WTC11 (cell line): Measurements from ENCODE around the gene PIM2. TPM values are rescaled to one million over a fixed set of nuclear protein-coding genes. Genes with fewer than 3 reads are reported as not detected.

ENCODE experiments used
- ATAC-seq: fragments of 200-7000 bp; cut with Tn5 transposase; 2 replicates; pipeline ENCODE4 v1.10.0; 2021; ENCODE audit warnings: mild to moderate bottlenecking, moderate library complexity
- CTCF ChIA-PET: fragments of 300-600 bp; sonication (Branson Sonifier 250); formaldehyde crosslinking; loops from one replicate; lab custom pipeline; 2021; ENCODE audit warnings: antibody characterized with exemption; lab: Charles Lee
- POLR2A ChIA-PET: fragments of 350-600 bp; sonication (Branson Sonifier 250); formaldehyde crosslinking; loops from one replicate; lab custom pipeline; 2021; ENCODE audit warnings: antibody characterized with exemption; lab: Charles Lee
- DNase-seq: peaks from one replicate; pipeline ENCODE4 v3.0.0; 2021; ENCODE audit warnings: low spot score
- H3K27ac Mint-ChIP-seq: 2 replicates; pipeline ENCODE4 v1.8.0; 2021; ENCODE audit warnings: mixed read lengths
- H3K27me3 Mint-ChIP-seq: 2 replicates; pipeline ENCODE4 v1.8.0; 2021; ENCODE audit warnings: low read depth, mild to moderate bottlenecking, moderate library complexity, mixed read lengths
- H3K36me3 Mint-ChIP-seq: 2 replicates; pipeline ENCODE4 v1.8.0; 2021; ENCODE audit warnings: mixed read lengths
- H3K4me1 Mint-ChIP-seq: 2 replicates; pipeline ENCODE4 v1.8.0; 2022; ENCODE audit warnings: mixed read lengths
- H3K4me3 Mint-ChIP-seq: 2 replicates; pipeline ENCODE4 v1.8.0; 2021; ENCODE audit warnings: mild to moderate bottlenecking, moderate library complexity, mixed read lengths
- H3K9me3 Mint-ChIP-seq: 2 replicates; pipeline ENCODE4 v1.8.0; 2021; ENCODE audit warnings: mixed read lengths
- FOXJ3 ChIP-seq: sonication (generic); formaldehyde crosslinking; IDR thresholded peaks from 2 replicates; pipeline ENCODE4 v1.9.0; 2021; ENCODE audit warnings: missing genetic modification reagents, mild to moderate bottlenecking, borderline replicate concordance
- KAT7 ChIP-seq: sonication (generic); formaldehyde crosslinking; IDR thresholded peaks from 2 replicates; pipeline ENCODE4 v1.8.1; 2023; ENCODE audit warnings: missing genetic modification reagents, mild to moderate bottlenecking, borderline replicate concordance
- NR1H2 ChIP-seq: sonication (generic); formaldehyde crosslinking; IDR thresholded peaks from 2 replicates; pipeline ENCODE4 v1.9.0; 2021; ENCODE audit warnings: mild to moderate bottlenecking, moderate library complexity, missing genetic modification reagents
- SP1 ChIP-seq: sonication (generic); formaldehyde crosslinking; conservative IDR thresholded peaks from 2 replicates; pipeline ENCODE4 v1.8.1; 2022; ENCODE audit warnings: missing genetic modification reagents
- ZNF138 ChIP-seq: sonication (generic); formaldehyde crosslinking; conservative IDR thresholded peaks from 2 replicates; pipeline ENCODE4 v1.8.1; 2022; ENCODE audit warnings: mild to moderate bottlenecking, moderate library complexity, missing genetic modification reagents
- total RNA-seq: library from RNA; stranded (reverse); gene quantifications from 3 replicates; pipeline ENCODE4 v1.2.3, GENCODE V29; 2021
- TF ChIP-seq, protein P1 (sequence below): fragments of 250-450 bp; sonication (Bioruptor Pico); IDR thresholded peaks from 2 replicates; pipeline ENCODE4 v1.9.0; 2021; ENCODE audit warnings: mild to moderate bottlenecking, borderline replicate concordance
- TF ChIP-seq, protein P2 (sequence below): sonication (generic); formaldehyde crosslinking; IDR thresholded peaks from 2 replicates; pipeline ENCODE4 v1.8.1; 2023; ENCODE audit warnings: mild to moderate bottlenecking, missing genetic modification reagents, borderline replicate concordance
- TF ChIP-seq, protein P3 (sequence below): sonication (generic); formaldehyde crosslinking; IDR thresholded peaks from 2 replicates; pipeline ENCODE4 v1.8.0; 2023; ENCODE audit warnings: mild to moderate bottlenecking, missing genetic modification reagents

PIM2 gene
- total RNA-seq, 1 experiment from 2014 or later = 146 TPM

DNA sequence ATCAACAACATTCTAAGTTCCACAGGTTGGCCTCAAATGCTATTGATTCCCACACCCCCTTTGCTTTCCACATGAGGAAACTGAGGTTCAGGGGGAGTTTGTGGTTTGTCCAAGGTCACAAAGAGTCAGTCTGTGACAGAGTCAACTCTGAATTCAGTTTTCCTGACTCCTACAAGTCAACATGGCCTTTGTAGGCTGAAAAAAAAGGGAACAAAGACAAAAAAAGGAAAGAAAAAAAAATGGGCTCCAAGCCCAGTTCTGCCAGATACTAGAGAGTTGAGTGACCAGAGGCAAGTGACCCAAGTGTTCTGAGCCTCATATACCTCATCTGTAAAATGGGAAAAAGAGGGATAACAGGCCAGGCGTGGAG lies 16.5 kb upstream of the PIM2 start (continued):
- TF ChIP-seq FOXJ3 (CRISPR knock-in tag) = no peak

DNA sequence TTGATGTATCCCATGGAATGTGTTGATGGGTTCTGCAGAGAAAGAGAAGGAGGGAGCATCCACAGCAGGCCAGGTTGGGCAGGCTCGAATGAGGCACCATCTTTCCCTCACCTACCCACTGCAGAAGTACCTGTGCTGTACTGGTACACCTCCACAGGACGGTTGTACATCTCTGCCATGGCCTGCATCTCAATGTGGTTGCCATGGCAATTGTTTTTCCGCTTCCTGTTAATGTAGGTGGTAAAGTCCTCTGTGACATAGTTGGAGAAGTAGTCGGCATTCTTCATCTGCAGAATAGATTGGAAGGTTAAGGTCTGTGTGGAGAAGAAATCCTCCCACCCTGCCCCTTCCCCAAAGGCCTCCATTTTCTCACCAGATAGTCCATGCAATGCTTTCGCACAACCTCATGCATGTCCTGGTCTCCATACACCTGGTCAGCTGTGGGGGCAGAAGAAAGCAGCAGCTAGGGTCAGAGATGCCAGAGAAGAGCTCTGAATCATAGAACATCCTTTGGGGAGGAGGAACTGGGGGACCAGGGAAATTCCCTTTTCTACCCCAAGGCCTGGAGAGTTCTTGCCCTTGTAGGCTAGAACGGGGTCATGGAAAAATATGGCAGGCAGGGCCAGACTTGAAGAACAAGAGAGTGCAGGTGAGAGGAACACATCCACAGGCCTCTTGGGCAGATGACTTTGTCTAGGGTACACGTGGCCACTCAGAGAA lies 15.9 kb upstream of the PIM2 start:
- peaks cover 34% of the 10 kb centered on the region for H3K36me3 Mint-ChIP-seq
- H3K4me1 Mint-ChIP-seq = peaks cover 31% of the 10 kb centered on the region
- H3K9me3 Mint-ChIP-seq = no peaks in the 10 kb centered on the region; the same call in 1 of the 2 replicates
- no peak overlapping the region; the same call in 1 of the 2 replicates for H3K27ac Mint-ChIP-seq
- ChIA-PET POLR2A (no interaction called here), CTCF (no interaction called here)
- no peaks in the 10 kb centered on the region for H3K27me3 Mint-ChIP-seq
- no peak for DNase-seq
- TF ChIP-seq NR1H2 (CRISPR knock-in tag) = no peak
- no peak for TF ChIP-seq KAT7
- no peak for ATAC-seq
- H3K4me3 Mint-ChIP-seq = no peak overlapping the region

DNA sequence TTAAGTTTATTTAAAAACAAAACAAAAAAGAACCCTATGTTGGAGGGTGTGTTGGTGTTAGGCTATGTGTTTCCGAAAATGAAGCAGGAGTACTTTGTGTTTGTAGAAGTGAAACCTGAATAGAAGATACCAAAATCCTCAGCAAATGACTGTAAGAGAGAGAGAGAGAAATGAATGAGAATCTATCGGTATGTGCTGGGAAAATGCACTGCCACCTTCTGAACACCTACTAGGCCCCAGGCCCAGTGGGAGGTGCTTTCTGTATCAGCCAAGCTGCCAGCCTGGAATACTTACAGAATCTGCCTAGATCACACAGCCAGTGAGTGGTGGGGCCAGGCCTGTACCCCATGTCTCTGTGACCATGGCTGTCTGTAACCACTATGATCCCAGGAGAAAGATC lies 14.9 kb upstream of the PIM2 start:
- H3K4me1 Mint-ChIP-seq = peaks cover 25% of the 10 kb centered on the region
- peaks cover 34% of the 10 kb centered on the region for H3K36me3 Mint-ChIP-seq
- no peak overlapping the region for H3K27ac Mint-ChIP-seq
- no peak for DNase-seq
- no peak for ATAC-seq
- no peaks in the 10 kb centered on the region; the same call in 1 of the 2 replicates for H3K9me3 Mint-ChIP-seq
- no peaks in the 10 kb centered on the region for H3K27me3 Mint-ChIP-seq
- TF ChIP-seq, protein P1, sequence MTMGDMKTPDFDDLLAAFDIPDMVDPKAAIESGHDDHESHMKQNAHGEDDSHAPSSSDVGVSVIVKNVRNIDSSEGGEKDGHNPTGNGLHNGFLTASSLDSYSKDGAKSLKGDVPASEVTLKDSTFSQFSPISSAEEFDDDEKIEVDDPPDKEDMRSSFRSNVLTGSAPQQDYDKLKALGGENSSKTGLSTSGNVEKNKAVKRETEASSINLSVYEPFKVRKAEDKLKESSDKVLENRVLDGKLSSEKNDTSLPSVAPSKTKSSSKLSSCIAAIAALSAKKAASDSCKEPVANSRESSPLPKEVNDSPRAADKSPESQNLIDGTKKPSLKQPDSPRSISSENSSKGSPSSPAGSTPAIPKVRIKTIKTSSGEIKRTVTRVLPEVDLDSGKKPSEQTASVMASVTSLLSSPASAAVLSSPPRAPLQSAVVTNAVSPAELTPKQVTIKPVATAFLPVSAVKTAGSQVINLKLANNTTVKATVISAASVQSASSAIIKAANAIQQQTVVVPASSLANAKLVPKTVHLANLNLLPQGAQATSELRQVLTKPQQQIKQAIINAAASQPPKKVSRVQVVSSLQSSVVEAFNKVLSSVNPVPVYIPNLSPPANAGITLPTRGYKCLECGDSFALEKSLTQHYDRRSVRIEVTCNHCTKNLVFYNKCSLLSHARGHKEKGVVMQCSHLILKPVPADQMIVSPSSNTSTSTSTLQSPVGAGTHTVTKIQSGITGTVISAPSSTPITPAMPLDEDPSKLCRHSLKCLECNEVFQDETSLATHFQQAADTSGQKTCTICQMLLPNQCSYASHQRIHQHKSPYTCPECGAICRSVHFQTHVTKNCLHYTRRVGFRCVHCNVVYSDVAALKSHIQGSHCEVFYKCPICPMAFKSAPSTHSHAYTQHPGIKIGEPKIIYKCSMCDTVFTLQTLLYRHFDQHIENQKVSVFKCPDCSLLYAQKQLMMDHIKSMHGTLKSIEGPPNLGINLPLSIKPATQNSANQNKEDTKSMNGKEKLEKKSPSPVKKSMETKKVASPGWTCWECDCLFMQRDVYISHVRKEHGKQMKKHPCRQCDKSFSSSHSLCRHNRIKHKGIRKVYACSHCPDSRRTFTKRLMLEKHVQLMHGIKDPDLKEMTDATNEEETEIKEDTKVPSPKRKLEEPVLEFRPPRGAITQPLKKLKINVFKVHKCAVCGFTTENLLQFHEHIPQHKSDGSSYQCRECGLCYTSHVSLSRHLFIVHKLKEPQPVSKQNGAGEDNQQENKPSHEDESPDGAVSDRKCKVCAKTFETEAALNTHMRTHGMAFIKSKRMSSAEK (CRISPR knock-in tag) = no peak
- TF ChIP-seq ZNF138 (CRISPR knock-in tag) = no peak
- POLR2A ChIA-PET = no interaction called here
- CTCF ChIA-PET = no interaction called here
- no peak overlapping the region for H3K4me3 Mint-ChIP-seq

DNA sequence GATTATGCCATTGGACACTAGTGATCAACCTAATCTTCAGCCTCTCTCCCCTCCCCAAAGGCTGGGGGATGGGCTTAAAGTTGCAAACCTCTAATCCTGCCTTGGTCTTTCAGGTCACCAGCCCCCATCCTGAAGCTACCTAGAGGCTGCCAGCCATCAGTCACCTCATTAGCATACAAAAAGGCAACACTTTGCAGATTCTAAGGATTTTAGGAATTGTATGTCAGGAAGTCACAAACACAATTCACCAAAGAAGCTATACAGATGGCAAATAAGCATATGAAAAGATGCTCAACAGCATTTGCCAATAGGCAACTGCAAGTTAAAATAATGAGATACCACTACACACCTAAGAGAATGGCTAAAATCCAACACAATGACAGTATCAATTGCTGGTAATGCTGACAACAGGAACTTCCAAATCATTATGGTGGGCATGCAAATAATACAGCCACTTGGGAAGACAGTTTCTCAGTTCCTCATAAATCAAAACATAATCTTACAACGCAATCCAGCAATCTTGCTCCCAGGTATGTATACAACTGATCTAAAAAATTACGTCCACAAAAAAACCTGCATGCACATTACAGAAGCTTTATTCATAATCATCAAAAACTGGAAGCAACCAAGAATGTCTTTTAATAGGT lies 9.0 kb upstream of the PIM2 start:
- peak; percentile 52 for DNase-seq
- peak overlapping the region; percentile 100 for H3K27ac Mint-ChIP-seq
- H3K9me3 Mint-ChIP-seq = no peaks in the 10 kb centered on the region; the same call in 1 of the 2 replicates
- ChIA-PET POLR2A (interaction anchor here (0.6 to 2.0 kb wide), 3 partner anchors 16 to 31 kb away, joined by 3 to 11 read pairs (median 4); partner anchors contain the start of genes PQBP1, SLC35A2 and TIMM17B), CTCF (interaction anchor here (1.1 to 1.5 kb wide), 3 partner anchors 10 to 126 kb away, joined by 5 to 21 read pairs (median 6); partner anchors contain the start of genes HDAC6 and SLC35A2)
- H3K36me3 Mint-ChIP-seq = peaks cover 35% of the 10 kb centered on the region
- H3K4me1 Mint-ChIP-seq = peaks cover 43% of the 10 kb centered on the region
- TF ChIP-seq, protein P2, sequence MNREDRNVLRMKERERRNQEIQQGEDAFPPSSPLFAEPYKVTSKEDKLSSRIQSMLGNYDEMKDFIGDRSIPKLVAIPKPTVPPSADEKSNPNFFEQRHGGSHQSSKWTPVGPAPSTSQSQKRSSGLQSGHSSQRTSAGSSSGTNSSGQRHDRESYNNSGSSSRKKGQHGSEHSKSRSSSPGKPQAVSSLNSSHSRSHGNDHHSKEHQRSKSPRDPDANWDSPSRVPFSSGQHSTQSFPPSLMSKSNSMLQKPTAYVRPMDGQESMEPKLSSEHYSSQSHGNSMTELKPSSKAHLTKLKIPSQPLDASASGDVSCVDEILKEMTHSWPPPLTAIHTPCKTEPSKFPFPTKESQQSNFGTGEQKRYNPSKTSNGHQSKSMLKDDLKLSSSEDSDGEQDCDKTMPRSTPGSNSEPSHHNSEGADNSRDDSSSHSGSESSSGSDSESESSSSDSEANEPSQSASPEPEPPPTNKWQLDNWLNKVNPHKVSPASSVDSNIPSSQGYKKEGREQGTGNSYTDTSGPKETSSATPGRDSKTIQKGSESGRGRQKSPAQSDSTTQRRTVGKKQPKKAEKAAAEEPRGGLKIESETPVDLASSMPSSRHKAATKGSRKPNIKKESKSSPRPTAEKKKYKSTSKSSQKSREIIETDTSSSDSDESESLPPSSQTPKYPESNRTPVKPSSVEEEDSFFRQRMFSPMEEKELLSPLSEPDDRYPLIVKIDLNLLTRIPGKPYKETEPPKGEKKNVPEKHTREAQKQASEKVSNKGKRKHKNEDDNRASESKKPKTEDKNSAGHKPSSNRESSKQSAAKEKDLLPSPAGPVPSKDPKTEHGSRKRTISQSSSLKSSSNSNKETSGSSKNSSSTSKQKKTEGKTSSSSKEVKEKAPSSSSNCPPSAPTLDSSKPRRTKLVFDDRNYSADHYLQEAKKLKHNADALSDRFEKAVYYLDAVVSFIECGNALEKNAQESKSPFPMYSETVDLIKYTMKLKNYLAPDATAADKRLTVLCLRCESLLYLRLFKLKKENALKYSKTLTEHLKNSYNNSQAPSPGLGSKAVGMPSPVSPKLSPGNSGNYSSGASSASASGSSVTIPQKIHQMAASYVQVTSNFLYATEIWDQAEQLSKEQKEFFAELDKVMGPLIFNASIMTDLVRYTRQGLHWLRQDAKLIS = no peak
- TF ChIP-seq, protein P3, sequence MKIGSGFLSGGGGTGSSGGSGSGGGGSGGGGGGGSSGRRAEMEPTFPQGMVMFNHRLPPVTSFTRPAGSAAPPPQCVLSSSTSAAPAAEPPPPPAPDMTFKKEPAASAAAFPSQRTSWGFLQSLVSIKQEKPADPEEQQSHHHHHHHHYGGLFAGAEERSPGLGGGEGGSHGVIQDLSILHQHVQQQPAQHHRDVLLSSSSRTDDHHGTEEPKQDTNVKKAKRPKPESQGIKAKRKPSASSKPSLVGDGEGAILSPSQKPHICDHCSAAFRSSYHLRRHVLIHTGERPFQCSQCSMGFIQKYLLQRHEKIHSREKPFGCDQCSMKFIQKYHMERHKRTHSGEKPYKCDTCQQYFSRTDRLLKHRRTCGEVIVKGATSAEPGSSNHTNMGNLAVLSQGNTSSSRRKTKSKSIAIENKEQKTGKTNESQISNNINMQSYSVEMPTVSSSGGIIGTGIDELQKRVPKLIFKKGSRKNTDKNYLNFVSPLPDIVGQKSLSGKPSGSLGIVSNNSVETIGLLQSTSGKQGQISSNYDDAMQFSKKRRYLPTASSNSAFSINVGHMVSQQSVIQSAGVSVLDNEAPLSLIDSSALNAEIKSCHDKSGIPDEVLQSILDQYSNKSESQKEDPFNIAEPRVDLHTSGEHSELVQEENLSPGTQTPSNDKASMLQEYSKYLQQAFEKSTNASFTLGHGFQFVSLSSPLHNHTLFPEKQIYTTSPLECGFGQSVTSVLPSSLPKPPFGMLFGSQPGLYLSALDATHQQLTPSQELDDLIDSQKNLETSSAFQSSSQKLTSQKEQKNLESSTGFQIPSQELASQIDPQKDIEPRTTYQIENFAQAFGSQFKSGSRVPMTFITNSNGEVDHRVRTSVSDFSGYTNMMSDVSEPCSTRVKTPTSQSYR (CRISPR knock-in tag) = 0 out of 2 replicates have a peak, but pooled peaks have one; percentile 60
- peak; percentile 17; the same call in 1 of the 2 replicates for TF ChIP-seq SP1
- peak overlapping the region; percentile 66 for H3K4me3 Mint-ChIP-seq
- H3K27me3 Mint-ChIP-seq = no peaks in the 10 kb centered on the region
- ATAC-seq = peak; percentile 88
